HepG2 (cell line): ENCODE measurements around the gene SEMG1.

Experiments used
- CREB1 ChIP-seq, 2 experiments: fragments of 450-650 bp in 1 of 2; IDR thresholded peaks; 2 replicates each; pipeline ENCODE4 v1.6.1; 2016 to 2017; ENCODE audit warnings: control low read depth in 1 of 2, mild to moderate bottlenecking in 1 of 2, missing compliant biosample characterization in 1 of 2, missing genetic modification characterization in 1 of 2
- CREM ChIP-seq, 2 experiments: sonication (generic) in 1 of 2; formaldehyde crosslinking in 1 of 2; IDR thresholded peaks; 2 replicates each; pipeline versions ENCODE4 v1.4.0 to v1.6.1; 2016 to 2020; ENCODE audit warnings: antibody characterized with exemption in 1 of 2, mild to moderate bottlenecking in 1 of 2, missing genetic modification reagents in 1 of 2
- CTCF ChIP-seq: sonication (generic); formaldehyde crosslinking; IDR thresholded peaks from 2 replicates; pipeline ENCODE4 v1.5.0; 2020; ENCODE audit warnings: mild to moderate bottlenecking, missing genetic modification reagents, moderate library complexity
- EP300 ChIP-seq, 3 experiments: sonication (generic) in 1 of 3; formaldehyde crosslinking in 1 of 3; IDR thresholded peaks; 2 replicates each; pipeline versions ENCODE4 v1.5.1 to v1.6.1; 2011 to 2020; ENCODE audit warnings: low read depth in 2 of 3, low read length in 2 of 3, borderline replicate concordance in 1 of 3, improper control_type of control experiment in 1 of 3, mild to moderate bottlenecking in 1 of 3, missing genetic modification reagents in 1 of 3, moderate library complexity in 1 of 3
- HINFP ChIP-seq: sonication (generic); formaldehyde crosslinking; IDR thresholded peaks from 2 replicates; pipeline ENCODE4 v1.4.0; 2020; ENCODE audit warnings: low read depth, mild to moderate bottlenecking, missing genetic modification reagents
- KMT2B ChIP-seq: IDR thresholded peaks from 2 replicates; pipeline ENCODE4 v1.6.1; 2016; ENCODE audit warnings: missing genetic modification reagents, missing compliant biosample characterization
- MAZ ChIP-seq, 2 experiments: sonication (generic) in 1 of 2; formaldehyde crosslinking in 1 of 2; IDR thresholded peaks; 2 replicates each; pipeline versions ENCODE4 v1.5.0 to v1.6.1; 2012 to 2020; ENCODE audit warnings: low read depth in 2 of 2, mild to moderate bottlenecking in 2 of 2, borderline replicate concordance in 1 of 2, improper control_type of control experiment in 1 of 2, low read length in 1 of 2, missing genetic modification reagents in 1 of 2, moderate library complexity in 1 of 2
- NR2F2 ChIP-seq: IDR thresholded peaks from 2 replicates; pipeline ENCODE4 v1.6.1; 2012; ENCODE audit warnings: low read depth, inconsistent platforms, borderline replicate concordance
- POLR2AphosphoS5 ChIP-seq: IDR thresholded peaks from 2 replicates; pipeline ENCODE4 v1.6.1; 2012; ENCODE audit warnings: low read depth, low read length
- ZKSCAN5 ChIP-seq: sonication (generic); formaldehyde crosslinking; IDR thresholded peaks from 2 replicates; pipeline ENCODE4 v1.5.1; 2020; ENCODE audit warnings: mild to moderate bottlenecking, missing genetic modification reagents
- ZNF180 ChIP-seq: sonication (generic); formaldehyde crosslinking; IDR thresholded peaks from 2 replicates; pipeline ENCODE4 v1.4.0; 2020; ENCODE audit warnings: low read depth, missing genetic modification reagents, borderline replicate concordance

DNA sequence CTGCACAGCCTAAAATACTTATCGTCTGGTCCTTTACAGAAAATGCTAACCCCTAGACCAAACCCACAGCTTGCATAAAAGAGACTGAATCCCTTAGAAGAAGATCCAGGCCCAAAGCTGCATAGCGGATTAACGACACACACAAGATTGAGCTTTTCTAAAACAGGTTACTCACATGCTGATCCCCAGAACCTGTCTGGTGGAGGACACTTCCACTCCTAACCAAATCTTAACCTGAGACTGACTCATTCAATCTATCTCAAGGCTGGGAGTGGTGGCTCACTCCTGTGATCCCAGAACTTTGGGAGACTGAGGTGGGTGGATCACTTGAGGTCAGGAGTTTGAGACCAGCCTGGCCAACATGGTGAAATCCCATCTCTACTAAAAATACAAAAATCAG, 50.3 kb downstream of the SEMG1 start:
- no peak for TF ChIP-seq CREB1 (IDR thresholded peaks at IDR 0.05)
- no peak for TF ChIP-seq CREB1 (CRISPR knock-in tag; IDR thresholded peaks at IDR 0.05)
- no peak for TF ChIP-seq POLR2AphosphoS5
- TF ChIP-seq ZNF180 (CRISPR knock-in tag): no peak
- no peak for TF ChIP-seq HINFP (CRISPR knock-in tag)
- TF ChIP-seq EP300 (IDR thresholded peaks at IDR 0.05; ENCODE audit: low read depth in 2 of 2, low read length in 2 of 2): no peak
- no peak for TF ChIP-seq EP300 (CRISPR knock-in tag; IDR thresholded peaks at IDR 0.05; ENCODE audit: borderline replicate concordance)
- TF ChIP-seq CTCF (CRISPR knock-in tag): no peak
- no peak for TF ChIP-seq ZKSCAN5
- TF ChIP-seq MAZ (IDR thresholded peaks at IDR 0.05; ENCODE audit: borderline replicate concordance, low read depth, low read length): no peak
- no peak for TF ChIP-seq MAZ (CRISPR knock-in tag; IDR thresholded peaks at IDR 0.05; ENCODE audit: low read depth)
- TF ChIP-seq NR2F2: no peak
- no peak for TF ChIP-seq KMT2B (CRISPR knock-in tag)
- TF ChIP-seq CREM (IDR thresholded peaks at IDR 0.05): no peak
- TF ChIP-seq CREM (CRISPR knock-in tag; IDR thresholded peaks at IDR 0.05): no peak
